Cardiac muscle cell (in vitro differentiated cells and primary cell): ENCODE results near the gene SSBP3. TPM values are rescaled to one million over a fixed set of nuclear protein-coding genes. Genes with fewer than 3 reads are reported as not detected.
"Not testable (repeated sequence)": the region's sequence is repeated elsewhere in the genome, so short reads cannot be mapped to it uniquely, and the experiment has no call there.

ENCODE experiments used
- DNase-seq, 2 donors: peaks; one replicate each; pipeline versions ENCODE4 v3.0.0 to v3.0.0-alpha.2; 2010 to 2017; ENCODE audit warnings: low read depth in 1 of 2, low spot score in 1 of 2
- H3K27ac ChIP-seq: fragments of 200-600 bp; sonication (generic); 2 replicates; pipeline ENCODE4 v1.5.1; 2016
- H3K27me3 ChIP-seq: fragments of 200-600 bp; sonication (generic); 2 replicates; pipeline ENCODE4 v1.6.0; 2016; ENCODE audit warnings: control low read depth
- H3K36me3 ChIP-seq: fragments of 200-600 bp; sonication (generic); 2 replicates; pipeline ENCODE4 v1.5.1; 2016; ENCODE audit warnings: control low read depth
- H3K4me1 ChIP-seq: fragments of 200-600 bp; sonication (generic); 2 replicates; pipeline ENCODE4 v1.8.1; 2017; ENCODE audit warnings: low read depth, mild to moderate bottlenecking, mixed run types
- H3K4me3 ChIP-seq: fragments of 200-600 bp; sonication (generic); 2 replicates; pipeline ENCODE4 v1.5.1; 2016; ENCODE audit warnings: mild to moderate bottlenecking
- H3K9me3 ChIP-seq: fragments of 200-600 bp; sonication (generic); 2 replicates; pipeline ENCODE4 v1.5.1; 2017; ENCODE audit warnings: low read depth, mild to moderate bottlenecking, control low read depth
- CTCF ChIP-seq: IDR thresholded peaks from 2 replicates; pipeline ENCODE4 v1.5.1; 2012; ENCODE audit warnings: low read depth, mild to moderate bottlenecking, low read length
- polyA plus RNA-seq: library from polyadenylated mRNA; unstranded; fragments of >200 nt; fragmentation: Nextera tagmentation; extraction: Ambion mirVana; gene quantifications from 2 replicates; pipeline ENCODE4 v1.2.1, GENCODE V29; 2016
- total RNA-seq: library from RNA; depleted of rRNA; stranded (reverse); fragments of >200 nt; gene quantifications from 2 replicates; pipeline ENCODE4 v1.2.3, GENCODE V29; 2016

SSBP3 gene
- total and polyA plus RNA-seq, 2 experiments from 2014 or later: 40.2 to 81.0 TPM

- peak overlapping the region; percentile 21 for H3K27ac ChIP-seq
- no peak for TF ChIP-seq CTCF
- no peaks in the 10 kb centered on the region for H3K9me3 ChIP-seq
- H3K27me3 ChIP-seq: no peaks in the 10 kb centered on the region
- peaks cover 53% of the 10 kb centered on the region for H3K4me1 ChIP-seq
- no peak for DNase-seq
- H3K36me3 ChIP-seq: no peaks in the 10 kb centered on the region
- H3K4me3 ChIP-seq: no peak overlapping the region
These were observed 53.4 kb downstream of the SSBP3 start for GRCh38 chr1:54352755-54353154.

DNA sequence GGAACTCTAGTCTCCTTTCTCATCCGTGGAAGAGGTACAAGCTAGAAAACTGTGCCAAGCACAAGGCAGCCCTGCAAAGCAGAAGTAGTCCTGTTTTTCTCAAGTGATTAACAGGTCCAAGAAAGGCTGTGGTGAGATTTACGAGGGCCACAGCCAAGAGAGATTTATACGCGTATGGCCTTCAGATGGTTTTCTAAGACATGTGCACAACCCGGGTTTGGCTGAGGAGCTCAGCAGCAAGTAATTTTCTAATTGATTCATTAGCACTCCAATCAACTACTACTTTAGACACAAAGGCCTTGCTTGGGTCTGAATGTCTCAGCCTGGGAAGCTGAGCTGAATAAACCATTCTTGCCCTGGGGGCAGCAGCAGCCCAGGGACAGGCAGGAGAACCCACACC is 55.8 kb downstream of the SSBP3 start:
- Histone ChIP-seq H3K4me3 (no peak overlapping the region), H3K27me3 (no peaks in the 10 kb centered on the region), H3K4me1 (peaks cover 30% of the 10 kb centered on the region), H3K27ac (no peak overlapping the region), H3K36me3 (no peaks in the 10 kb centered on the region), H3K9me3 (no peaks in the 10 kb centered on the region)
- no peak for DNase-seq
- TF ChIP-seq CTCF: no peak

DNA sequence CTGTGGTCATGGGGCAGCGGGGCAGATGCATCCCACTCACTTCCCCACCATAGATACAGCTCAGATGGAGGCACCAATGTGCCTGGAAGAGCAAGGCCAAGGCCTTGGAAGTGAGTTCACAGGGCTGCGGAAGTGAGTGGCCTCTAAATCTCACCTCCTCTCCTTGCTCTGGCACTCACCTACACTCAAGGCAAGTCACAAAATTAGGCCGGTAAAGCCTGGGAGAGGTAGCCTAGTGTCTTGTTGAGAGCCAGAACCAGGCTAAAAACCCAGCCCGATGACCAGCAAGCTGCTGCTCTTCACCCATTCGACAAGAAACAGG is 57.5 kb downstream of the SSBP3 start:
- Histone ChIP-seq H3K4me1 (peaks cover 19% of the 10 kb centered on the region), H3K27me3 (no peaks in the 10 kb centered on the region), H3K36me3 (no peaks in the 10 kb centered on the region), H3K9me3 (no peaks in the 10 kb centered on the region), H3K27ac (no peak overlapping the region), H3K4me3 (no peak overlapping the region)
- TF ChIP-seq CTCF: no peak
- no peak for DNase-seq

- Histone ChIP-seq H3K27me3 (no peaks in the 10 kb centered on the region), H3K4me1 (peaks cover 14% of the 10 kb centered on the region), H3K36me3 (no peaks in the 10 kb centered on the region), H3K27ac (no peak overlapping the region), H3K9me3 (no peaks in the 10 kb centered on the region), H3K4me3 (no peak overlapping the region)
- DNase-seq: no peak
- TF ChIP-seq CTCF: no peak
These were observed 58.1 kb downstream of the SSBP3 start for GRCh38 chr1:54347955-54348699.

- Histone ChIP-seq H3K4me1 (peaks cover 16% of the 10 kb centered on the region), H3K9me3 (no peaks in the 10 kb centered on the region), H3K36me3 (no peaks in the 10 kb centered on the region), H3K4me3 (no peak overlapping the region), H3K27me3 (no peaks in the 10 kb centered on the region), H3K27ac (no peak overlapping the region)
- DNase-seq: no peak
- no peak for TF ChIP-seq CTCF
These were observed 58.8 kb downstream of the SSBP3 start for GRCh38 chr1:54347261-54347954.

GRCh38 chr1:54345548-54345947 is 60.6 kb downstream of the SSBP3 start:
- H3K9me3 ChIP-seq, H3K36me3 ChIP-seq, H3K4me3 ChIP-seq, DNase-seq, H3K27me3 ChIP-seq: not testable (repeated sequence)
- Histone ChIP-seq H3K27ac (peak overlapping the region; percentile 34), H3K4me1 (peaks cover 25% of the 10 kb centered on the region)
